GM12878 (cell line): ENCODE data around the gene PCDHGA1. TPM values are rescaled to one million over a fixed set of nuclear protein-coding genes. Genes with fewer than 3 reads are reported as not detected.

Experiments
- ATF3 ChIP-seq: IDR thresholded peaks from 2 replicates; pipeline ENCODE4 v1.6.1; 2011; ENCODE audit warnings: low read depth, mild to moderate bottlenecking, low read length, moderate library complexity, borderline replicate concordance; ENCODE audit errors: extremely low read depth
- BACH1 ChIP-seq: fragments of 450-650 bp; IDR thresholded peaks from 2 replicates; pipeline ENCODE4 v1.6.1; 2017; ENCODE audit warnings: mild to moderate bottlenecking, borderline replicate concordance
- CEBPZ ChIP-seq: fragments of 150-350 bp; IDR thresholded peaks from 2 replicates; pipeline ENCODE4 v1.6.1; 2016; ENCODE audit warnings: low read depth, low read length
- CHD1 ChIP-seq: IDR thresholded peaks from 2 replicates; pipeline ENCODE4 v1.6.1; 2012; ENCODE audit warnings: low read depth, low read length, improper control_type of control experiment
- CREM ChIP-seq: IDR thresholded peaks from 2 replicates; pipeline ENCODE4 v1.6.1; 2014; ENCODE audit warnings: antibody characterized with exemption, low read depth
- CUX1 ChIP-seq: IDR thresholded peaks from 2 replicates; pipeline ENCODE4 v1.6.1; 2012; ENCODE audit warnings: improper control_type of control experiment, low read depth, low read length; ENCODE audit not compliant: insufficient replicate concordance
- EGR1 ChIP-seq, 2 experiments: IDR thresholded peaks; 1 replicate in 1 of 2; 2 replicates in 1 of 2; pipeline ENCODE4 v1.6.1; 2011 to 2012; ENCODE audit warnings: low read depth in 2 of 2, low read length in 2 of 2, borderline replicate concordance in 1 of 2, mild to moderate bottlenecking in 1 of 2, moderate library complexity in 1 of 2
- ETV6 ChIP-seq, 2 experiments: fragments of 450-650 bp in 1 of 2; IDR thresholded peaks in 1 of 2; conservative IDR thresholded peaks in 1 of 2; 2 replicates each; pipeline ENCODE4 v1.6.1; 2014; ENCODE audit warnings: antibody characterized with exemption in 1 of 2, borderline replicate concordance in 1 of 2, low read depth in 1 of 2, mild to moderate bottlenecking in 1 of 2, moderate library complexity in 1 of 2
- HDGF ChIP-seq: fragments of 450-650 bp; IDR thresholded peaks from 2 replicates; pipeline ENCODE4 v1.6.1; 2016; ENCODE audit warnings: antibody characterized with exemption
- IKZF1 ChIP-seq: fragments of 450-650 bp; conservative IDR thresholded peaks from 2 replicates; pipeline ENCODE4 v1.6.1; 2017; ENCODE audit warnings: antibody characterized with exemption, mild to moderate bottlenecking
- MTA3 ChIP-seq: IDR thresholded peaks from 2 replicates; pipeline ENCODE4 v1.6.1; 2012; ENCODE audit warnings: low read length, inconsistent platforms, borderline replicate concordance
- NBN ChIP-seq: fragments of 450-650 bp; IDR thresholded peaks from 2 replicates; pipeline ENCODE4 v1.6.1; 2016
- NR2C1 ChIP-seq: fragments of 450-650 bp; IDR thresholded peaks from 2 replicates; pipeline ENCODE4 v1.6.1; 2017; ENCODE audit warnings: antibody characterized with exemption, mild to moderate bottlenecking, moderate library complexity
- PAX5 ChIP-seq: IDR thresholded peaks from 2 replicates; pipeline ENCODE4 v1.6.1; 2011; ENCODE audit warnings: low read depth, low read length, borderline replicate concordance
- POLR2AphosphoS2 ChIP-seq: IDR thresholded peaks from 2 replicates; pipeline ENCODE4 v1.6.1; 2011; ENCODE audit warnings: low read depth, mild to moderate bottlenecking, low read length, improper control_type of control experiment, moderate library complexity
- RELB ChIP-seq: fragments of 450-650 bp; IDR thresholded peaks from 2 replicates; pipeline ENCODE4 v1.6.1; 2017; ENCODE audit warnings: low read depth, mild to moderate bottlenecking, moderate library complexity
- SREBF2 ChIP-seq: IDR thresholded peaks from 2 replicates; pipeline ENCODE4 v1.6.1; 2012; ENCODE audit warnings: mild to moderate bottlenecking, low read length
- SRF ChIP-seq, 2 experiments: IDR thresholded peaks; 2 replicates each; pipeline ENCODE4 v1.6.1; 2011; ENCODE audit warnings: low read depth in 2 of 2, low read length in 2 of 2, mild to moderate bottlenecking in 1 of 2, moderate library complexity in 1 of 2
- polyA plus RNA-seq, 11 experiments: library from polyadenylated mRNA; depleted of rRNA in 4 of 11; unstranded in 6 of 11; stranded (reverse) in 5 of 11; fragments of >200 nt; fragmentation: Nextera tagmentation in 4 of 11; fragmentation: Illumina TruSeq in 1 of 11; extraction: Ambion mirVana in 4 of 11; extraction: Trizol in 1 of 11; gene quantifications; 1 replicate in 1 of 11; 2 replicates in 10 of 11; pipeline versions ENCODE4 v1.2.1 to v1.2.3, GENCODE V29; 2011 to 2016; ENCODE audit warnings: inconsistent platforms in 2 of 11, missing spikeins in 2 of 11, low read depth in 1 of 11
- total RNA-seq, 4 experiments: library from RNA; depleted of rRNA in 3 of 4; stranded (reverse); fragments of >200 nt in 3 of 4; fragmentation: Illumina TruSeq in 1 of 4; extraction: Trizol in 1 of 4; gene quantifications; 2 replicates each; pipeline versions ENCODE4 v1.2.1 to v1.2.3, GENCODE V29; 2013 to 2021

PCDHGA1 gene
- total and polyA plus RNA-seq, 10 of the 15 experiments (the other 5 are each of a cell fraction or from before 2014, with no cell fraction given) = 0.02 to 0.51 (median 0.19) TPM; not detected in 3

GRCh38 chr5:141320225-141321169 is 9.8 kb upstream of the PCDHGA1 start, which contains the start of gene TAF7 (continued):
- TF ChIP-seq SREBF2 (no peak; the same call in 1 of the 2 replicates), ETV6 (conservative IDR thresholded peaks at IDR 0.05 in 1 of 2, IDR thresholded peaks at IDR 0.05 in 1 of 2; ENCODE audit: borderline replicate concordance in 1 of 2, low read depth in 1 of 2) (peak in 1 of 2 experiments; percentile 78; a peak in 2 of 4 replicates), NBN (peak; percentile 57; the same call in 1 of the 2 replicates), EGR1 (IDR thresholded peaks at IDR 0.05; ENCODE audit: borderline replicate concordance in 1 of 2, low read depth in 2 of 2, low read length in 2 of 2) (0 out of 3 replicates have a peak, but pooled peaks of 1 of the 2 experiments have one; percentile 18), POLR2AphosphoS2 (peak; percentile 94), ATF3 (no peak), CUX1 (no peak), BACH1 (peak; percentile 58; the same call in 1 of the 2 replicates), IKZF1 (peak; percentile 58), PAX5 (no peak; the same call in 1 of the 2 replicates), CREM (peak; percentile 81), CHD1 (no peak), MTA3 (peak; percentile 2; the same call in 1 of the 2 replicates), CEBPZ (no peak), RELB (peak; percentile 76), NR2C1 (no peak), SRF (IDR thresholded peaks at IDR 0.05; ENCODE audit: low read depth in 2 of 2, low read length in 2 of 2) (peak in 1 of 2 experiments; percentile 39; a peak in 1 of 4 replicates), HDGF (no peak)
